Measurements from ENCODE around the gene TOPBP1. TPM values are rescaled to one million over a fixed set of nuclear protein-coding genes. Genes with fewer than 3 reads are reported as not detected.
"Not testable (repeated sequence)": the region's sequence is repeated elsewhere in the genome, so short reads cannot be mapped to it uniquely, and the experiment has no call there.

TOPBP1 gene
- total RNA-seq, 2 donors from 2014 or later, result 20.4 to 22.1 TPM

DNA sequence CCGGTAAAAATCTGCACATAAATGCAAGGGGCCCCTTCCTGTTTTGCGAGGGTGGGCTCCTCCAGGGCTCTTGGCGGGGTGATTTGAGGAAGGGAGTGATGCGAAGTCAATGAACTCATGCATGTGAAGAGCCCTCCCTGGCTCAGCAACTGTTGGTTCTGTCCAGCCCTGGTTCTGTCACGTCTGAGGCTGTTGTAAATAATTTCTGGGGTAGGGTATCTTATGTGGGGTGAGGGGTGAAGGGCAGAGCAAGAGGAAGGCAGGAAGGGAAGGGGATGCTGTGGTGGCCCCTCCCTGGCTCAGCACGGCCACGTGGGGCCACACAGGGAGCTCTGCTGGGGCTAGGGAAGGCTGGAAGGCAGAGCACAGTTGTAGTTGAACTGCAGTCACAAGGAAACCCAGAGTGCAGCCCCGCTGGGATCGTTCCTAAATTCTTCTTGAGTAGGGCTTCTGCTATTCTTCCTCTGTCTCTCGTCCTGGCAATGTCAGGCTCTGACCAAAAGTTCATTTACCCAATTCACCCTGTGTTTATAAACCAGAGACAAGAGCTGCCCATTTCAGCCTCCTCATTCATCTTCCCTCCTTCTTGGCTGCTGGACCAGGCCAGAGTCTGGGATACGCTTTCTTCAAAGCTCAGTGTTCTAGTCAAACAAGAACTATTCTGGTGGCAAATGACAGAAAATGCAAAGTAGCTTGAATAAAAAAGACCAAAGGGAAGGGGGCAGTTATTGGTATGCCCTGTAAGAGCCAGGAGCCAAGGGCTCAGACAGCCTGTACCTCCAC, 14.8 kb upstream of the TOPBP1 start:
- intact Hi-C loops (cut with DNase I, micrococcal nuclease), result no loop called here
- DNase-seq, result no peak
- no peak for ATAC-seq

DNA sequence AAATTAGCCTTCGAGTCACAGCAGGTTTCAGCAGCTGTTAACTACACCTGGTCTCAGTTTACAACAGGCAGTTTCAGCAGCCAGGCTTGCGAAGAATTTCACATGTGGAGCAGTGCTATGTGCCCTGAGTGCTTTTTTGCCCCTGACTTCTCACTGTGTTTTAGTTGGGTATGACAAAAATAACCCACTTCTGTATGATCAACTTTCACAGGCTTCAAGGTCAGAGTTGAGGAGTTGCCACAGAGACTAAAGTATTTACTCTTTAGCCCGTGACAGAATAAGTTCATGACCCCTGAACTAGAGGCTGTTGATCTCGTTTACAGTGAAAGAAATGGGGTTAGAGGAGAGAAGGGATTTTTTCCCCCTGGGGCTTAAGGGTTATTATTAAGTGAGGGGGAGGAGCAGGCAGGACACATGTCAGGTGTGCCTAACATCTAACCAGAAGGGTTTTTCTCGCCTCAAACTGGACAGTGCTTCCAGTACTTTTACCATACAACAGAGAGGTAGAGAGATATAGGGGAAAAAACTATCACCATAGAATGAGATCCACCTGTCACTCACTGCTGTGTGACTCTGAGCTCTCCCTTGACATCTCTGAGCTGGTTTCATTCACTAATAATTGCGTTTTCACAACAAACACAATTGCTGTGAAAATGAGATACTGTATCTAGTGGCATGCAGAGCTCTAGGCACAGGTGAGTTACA, 14.0 kb upstream of the TOPBP1 start:
- DNase-seq (no peak), ATAC-seq (no peak)
- intact Hi-C loops (cut with DNase I, micrococcal nuclease), result no loop called here

DNA sequence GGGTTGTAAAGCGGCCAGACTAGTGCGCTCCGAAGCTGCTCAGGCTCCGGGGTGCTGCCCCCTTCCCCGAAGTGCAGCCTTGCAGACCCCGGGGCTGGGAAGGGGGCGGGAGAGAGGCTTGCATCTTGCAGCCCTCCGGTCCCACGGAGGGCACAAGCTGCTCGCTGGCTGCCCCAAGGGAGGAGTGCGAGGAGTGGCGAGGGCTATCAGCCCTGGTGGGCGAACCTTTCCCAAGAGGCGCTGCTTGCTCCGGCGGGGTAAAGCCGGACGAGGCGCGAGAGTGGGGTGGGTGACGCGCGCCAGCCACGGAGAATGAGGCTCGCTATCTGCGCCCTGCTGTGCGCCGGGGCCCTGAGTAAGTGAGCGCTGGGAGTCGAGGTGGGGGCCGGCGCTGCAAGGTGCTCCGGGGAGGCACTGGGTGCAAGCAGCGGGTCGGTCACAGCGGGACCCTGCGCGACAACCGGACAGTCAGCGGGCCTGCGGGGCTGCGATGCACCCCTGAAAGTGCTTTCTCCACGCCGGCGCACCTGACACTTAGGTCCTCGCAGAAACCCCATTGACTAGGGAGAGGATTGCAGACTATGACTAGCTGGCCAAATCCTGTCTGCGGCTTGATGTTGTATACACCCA, 12.7 kb upstream of the TOPBP1 start:
- DNase-seq, result no peak

DNA sequence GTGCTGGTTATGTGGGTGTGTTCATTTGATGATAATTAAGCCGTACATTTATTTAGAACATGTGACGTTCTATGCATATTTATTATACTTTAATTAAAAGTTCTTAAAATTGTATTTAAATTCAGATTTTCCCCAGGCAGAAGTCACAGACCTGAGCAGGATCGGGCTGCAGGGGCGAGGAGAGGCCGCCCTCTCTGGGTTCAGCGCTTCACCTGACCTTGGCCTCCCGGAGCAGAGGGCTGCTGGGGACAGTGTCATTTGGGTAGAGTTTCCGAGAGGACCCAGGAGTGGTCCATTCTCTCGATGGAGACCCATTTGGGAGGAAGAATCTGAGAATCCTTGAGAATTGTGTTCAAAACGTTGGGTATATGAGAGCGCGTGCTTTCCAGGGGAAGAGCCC, 12.0 kb upstream of the TOPBP1 start:
- DNase-seq, result no peak
- intact Hi-C loops (cut with DNase I, micrococcal nuclease), result no loop called here
- no peak for ATAC-seq

More for the DNA sequence above, 12.7 kb upstream of the TOPBP1 start:
- ATAC-seq, result no peak
- intact Hi-C loops (cut with DNase I, micrococcal nuclease), result no loop called here

DNA sequence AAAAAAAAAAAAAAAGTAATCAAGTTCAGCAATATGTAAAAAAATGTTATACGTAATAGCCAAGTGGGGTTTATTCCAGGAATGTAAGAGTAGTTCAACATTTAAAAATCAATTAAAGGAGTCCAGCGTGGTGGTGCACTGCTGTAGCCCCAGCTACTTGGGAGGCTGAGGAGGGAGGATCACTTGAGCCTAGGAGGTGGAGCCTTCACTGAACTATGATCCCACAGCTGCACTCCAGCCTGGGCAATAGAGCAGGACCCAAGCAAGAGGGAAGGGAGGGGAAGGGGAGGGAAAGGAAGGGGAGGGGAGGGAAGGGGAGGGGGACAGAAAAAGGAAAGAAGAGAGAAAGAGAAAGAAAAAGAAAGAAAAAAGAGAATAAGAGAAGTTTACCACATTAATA, 10.7 kb upstream of the TOPBP1 start:
- DNase-seq, result no peak
- intact Hi-C loops (cut with DNase I, micrococcal nuclease), result no loop called here
- ATAC-seq, result no peak

DNA sequence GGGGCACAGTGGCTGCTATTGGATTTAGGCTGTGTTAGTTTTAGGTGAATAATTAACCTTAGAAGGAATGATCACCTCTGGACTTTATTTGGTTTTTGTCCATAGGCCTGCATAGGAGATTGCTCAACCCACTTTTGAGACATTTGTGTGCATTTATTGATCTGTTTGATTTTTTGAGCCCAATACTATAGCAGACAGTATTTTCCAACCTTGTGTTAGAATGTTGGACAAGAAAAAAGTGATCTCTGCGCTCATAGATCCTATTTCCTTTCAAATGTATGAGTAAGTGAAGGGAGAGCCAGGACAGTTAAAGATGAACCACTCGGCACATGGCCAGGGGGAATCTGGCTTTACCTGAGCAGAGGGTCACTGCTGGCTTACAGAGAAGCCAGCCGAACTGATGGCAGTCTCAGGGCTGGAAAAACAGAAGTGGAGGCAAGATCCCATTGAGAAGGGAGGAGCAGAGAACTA, 8.8 kb upstream of the TOPBP1 start:
- ATAC-seq, result no peak
- intact Hi-C loops (cut with DNase I, micrococcal nuclease), result no loop called here
- no peak for DNase-seq

DNA sequence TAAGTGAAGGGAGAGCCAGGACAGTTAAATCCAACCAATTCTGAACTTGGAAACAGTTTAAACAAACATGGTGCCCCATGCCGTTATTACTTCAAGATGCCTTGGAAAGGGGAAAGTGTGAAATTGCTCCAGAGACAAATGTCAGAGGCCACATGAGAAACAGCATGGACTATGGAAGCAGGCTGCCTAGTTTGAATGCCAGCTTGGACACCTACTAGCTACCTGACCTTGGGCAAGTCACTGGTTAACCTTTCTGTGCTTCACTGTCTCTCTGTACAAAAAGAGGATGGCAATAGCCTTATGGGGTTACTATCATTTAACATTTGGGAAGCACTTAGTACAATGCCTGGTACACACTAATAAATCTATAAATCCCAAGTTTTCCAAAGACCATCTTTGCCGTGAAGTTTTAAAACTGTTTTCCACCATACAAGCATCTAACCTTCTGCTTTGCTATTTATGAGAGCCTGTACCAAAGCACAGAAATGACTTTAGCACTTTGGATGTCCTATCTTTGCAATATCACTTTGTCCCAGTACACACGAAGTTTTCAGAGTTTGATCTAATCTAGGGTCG, 8.3 kb upstream of the TOPBP1 start:
- no peak for ATAC-seq
- intact Hi-C loops (cut with DNase I, micrococcal nuclease), result no loop called here
- no peak for DNase-seq

DNA sequence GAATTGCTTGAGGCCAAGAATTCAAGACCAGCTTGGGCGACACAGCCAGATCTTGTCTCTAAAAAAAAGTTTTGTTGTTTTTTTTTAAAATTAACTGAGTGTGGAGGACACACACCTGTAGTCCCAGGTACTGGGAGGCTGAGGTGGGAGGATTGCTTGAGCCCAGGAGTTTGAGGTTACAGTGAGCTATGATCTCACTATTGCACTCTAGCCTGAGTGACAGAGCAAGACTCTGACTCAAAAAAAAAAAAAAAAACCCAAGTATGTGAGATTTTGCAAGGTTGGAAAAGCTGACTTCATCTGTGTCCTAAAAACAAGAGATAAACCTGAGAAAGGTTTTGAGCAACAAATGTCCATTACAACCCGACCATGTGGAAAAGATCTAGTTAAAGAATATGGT, 5.4 kb upstream of the TOPBP1 start:
- intact Hi-C loops (cut with DNase I, micrococcal nuclease), result no loop called here
- ATAC-seq, result no peak
- DNase-seq, result no peak

DNA sequence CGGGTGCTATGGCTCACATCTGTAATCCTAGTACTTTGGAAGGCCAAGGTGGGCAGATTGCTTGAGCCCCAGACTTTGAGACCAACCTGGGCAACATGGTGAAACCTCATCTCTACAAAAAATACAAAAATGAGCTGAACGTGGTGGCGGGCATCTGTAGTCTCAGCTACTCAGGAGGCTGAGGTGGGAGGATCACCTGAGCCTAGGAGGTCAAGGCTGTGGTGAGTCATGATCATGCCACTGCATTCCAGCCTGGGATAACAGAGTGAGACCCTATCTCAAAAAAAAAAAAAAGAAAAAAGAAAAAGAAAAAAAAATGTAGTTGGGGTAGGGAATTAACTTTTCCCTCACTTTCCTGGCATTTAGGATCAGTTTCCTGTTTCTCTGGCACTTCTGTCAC, 3.4 kb upstream of the TOPBP1 start:
- DNase-seq; intact Hi-C loops (cut with DNase I, micrococcal nuclease); ATAC-seq: not testable (repeated sequence)

DNA sequence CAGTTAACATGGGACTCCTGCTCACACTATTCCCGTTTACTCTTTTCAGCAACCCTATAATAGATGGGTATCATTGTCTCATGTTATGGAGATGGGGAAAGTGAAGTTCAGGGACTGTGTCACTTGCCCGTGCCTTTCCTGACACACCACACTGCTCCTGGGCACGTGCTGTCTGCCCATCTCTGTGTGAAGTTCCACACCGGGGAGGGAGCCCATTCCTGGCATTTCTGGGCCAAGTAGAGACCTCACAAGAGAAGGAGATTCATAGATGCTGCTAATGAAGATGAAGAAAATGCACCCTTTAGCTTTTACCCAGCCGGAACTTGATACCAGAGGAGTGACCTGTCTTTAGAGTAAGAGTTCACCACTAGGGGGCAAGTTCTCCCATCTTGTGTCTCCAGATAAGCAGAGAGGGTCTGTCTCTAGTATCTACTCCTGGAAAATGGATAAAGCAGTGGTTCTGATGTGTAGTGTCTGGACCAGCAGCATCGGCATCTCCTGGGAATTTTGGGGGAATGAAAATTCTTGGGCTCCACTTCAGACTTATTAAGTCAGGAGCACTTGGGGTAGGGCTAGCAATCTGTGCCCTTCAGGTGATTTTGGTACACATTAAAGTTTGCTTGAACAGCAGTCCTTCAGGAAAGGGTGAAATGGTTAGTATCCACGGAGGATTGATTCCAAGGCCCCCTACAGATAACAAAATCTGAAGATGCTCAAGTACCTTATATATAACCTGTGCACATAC, 2.0 kb upstream of the TOPBP1 start:
- ATAC-seq (peak; percentile 38), DNase-seq (no peak)
- intact Hi-C loops (cut with DNase I, micrococcal nuclease), result no loop called here

DNA sequence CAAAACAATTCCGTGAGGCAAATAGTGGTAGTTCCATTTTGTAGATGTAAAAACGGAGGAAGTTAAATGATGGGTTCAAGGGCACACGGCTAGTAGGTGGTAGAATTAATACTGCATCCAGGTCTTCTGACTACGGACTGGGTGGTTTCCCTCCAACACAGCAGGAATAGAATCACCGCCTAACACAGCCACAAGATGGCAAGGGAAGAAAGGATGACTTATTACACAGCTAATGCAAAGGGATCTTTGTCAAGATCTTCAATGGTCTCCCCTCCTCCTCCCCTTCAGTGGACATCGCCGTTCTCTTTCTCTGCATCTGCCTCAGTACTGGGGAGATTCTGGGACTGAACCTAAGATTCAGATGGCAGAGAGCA, 524 bp upstream of the TOPBP1 start:
- intact Hi-C loops (cut with DNase I, micrococcal nuclease), result no loop called here
- peak in 1 of 2 donors; percentile 10 for DNase-seq
- ATAC-seq, result peak; percentile 70

DNA sequence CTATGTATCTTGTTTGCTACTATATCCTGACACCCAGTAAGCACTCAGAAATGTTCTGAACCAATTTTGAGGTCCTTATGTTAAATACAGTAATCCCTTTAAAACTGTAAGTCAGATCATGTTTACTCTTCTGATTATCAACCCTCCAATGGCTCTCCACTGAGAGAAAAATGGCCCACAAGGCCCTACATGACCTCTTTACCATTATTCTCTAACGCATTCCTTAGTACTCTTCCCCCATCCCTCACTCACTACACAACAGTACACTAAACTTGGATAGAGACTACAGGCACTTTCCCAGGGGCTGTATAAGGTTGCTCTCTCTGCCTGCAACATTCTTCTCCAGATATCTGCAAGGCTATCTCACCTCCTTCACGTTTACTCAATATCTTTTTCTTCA, 1.9 kb downstream of the TOPBP1 start:
- DNase-seq (no peak), ATAC-seq (no peak)
- intact Hi-C loops (cut with DNase I, micrococcal nuclease), result no loop called here

DNA sequence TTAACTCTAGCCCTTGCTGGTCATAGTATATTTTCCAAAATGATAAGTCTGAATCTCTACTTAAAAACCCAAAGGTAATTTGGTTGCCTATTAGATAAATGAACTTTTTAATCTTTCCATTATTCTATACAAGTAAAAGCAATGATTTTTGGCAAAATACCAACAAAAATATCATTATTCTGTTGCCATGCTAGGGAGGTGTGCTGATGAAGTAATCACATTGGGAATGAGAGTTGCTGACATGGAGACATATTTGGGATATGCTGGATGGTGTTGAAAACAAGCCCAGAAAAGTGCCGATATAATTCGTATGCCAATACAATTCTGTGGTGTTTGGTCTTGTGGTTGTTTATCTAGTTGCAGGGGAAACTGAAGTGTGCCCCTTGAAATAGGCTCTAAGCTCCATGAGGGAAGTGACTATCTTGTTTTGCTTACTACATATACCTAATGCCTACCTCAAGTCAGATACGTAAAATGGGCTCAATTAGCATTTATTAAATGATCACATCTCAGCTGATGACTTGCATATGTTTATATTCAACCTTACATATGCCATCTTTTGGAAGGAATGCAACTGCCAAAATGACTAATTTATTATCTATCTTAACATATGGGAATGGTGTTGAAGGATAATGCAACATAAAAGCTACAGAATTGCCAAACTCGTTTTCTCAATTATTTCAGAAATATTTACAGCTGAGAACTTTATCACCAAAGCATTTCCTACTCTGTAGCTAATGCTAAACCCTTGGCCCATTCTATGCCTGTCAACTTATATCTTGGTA, 5.8 kb downstream of the TOPBP1 start:
- intact Hi-C loops (cut with DNase I, micrococcal nuclease), result no loop called here
- ATAC-seq (no peak), DNase-seq (no peak)

DNA sequence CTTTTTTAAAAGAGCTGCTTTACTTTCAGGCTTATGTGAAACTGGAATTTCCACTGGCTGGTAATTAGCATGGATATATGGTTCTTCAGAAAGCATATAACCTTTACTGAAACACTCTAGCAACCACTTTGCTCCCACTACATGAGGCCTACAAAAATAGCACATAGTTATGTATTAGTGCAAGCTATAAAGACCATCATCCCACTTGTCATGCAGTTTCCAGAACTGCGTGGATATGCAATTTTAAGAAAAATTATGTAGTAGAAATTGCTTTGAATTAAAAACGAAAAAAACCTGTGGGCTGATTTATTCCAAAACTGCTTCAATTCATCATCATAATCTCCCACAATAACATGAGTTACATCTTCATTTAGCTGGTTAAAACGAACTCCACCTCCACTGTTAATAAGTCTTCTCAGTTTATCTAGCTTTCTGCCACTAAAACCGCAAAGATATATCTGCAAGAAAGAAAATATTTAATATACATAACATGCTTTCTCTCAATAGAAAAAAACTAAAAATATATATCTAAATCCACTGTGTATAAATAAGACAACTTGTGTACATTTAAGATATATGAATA, 12.2 kb downstream of the TOPBP1 start:
- DNase-seq (no peak), ATAC-seq (no peak)
- intact Hi-C loops (cut with DNase I, micrococcal nuclease), result no loop called here

DNA sequence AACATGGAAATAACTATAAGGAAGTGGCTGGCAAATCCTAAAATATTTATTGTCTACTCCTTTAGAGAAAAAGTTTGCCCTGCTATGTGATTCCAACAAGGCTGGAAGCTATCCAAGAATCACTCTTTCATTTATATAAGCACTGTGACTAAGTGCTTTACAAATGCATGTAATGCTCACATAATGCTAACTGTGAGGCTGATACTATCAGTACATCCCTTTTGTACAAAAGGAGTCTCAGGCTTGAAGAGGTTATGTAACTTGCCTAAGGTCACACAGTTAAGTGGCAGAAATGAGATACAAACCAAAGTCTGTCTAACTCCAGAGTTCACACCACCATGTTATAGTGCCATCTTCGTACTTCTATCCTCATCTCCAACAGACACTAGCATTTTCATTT, 17.0 kb downstream of the TOPBP1 start:
- ATAC-seq, result no peak
- intact Hi-C loops (cut with DNase I, micrococcal nuclease), result no loop called here
- no peak for DNase-seq

DNA sequence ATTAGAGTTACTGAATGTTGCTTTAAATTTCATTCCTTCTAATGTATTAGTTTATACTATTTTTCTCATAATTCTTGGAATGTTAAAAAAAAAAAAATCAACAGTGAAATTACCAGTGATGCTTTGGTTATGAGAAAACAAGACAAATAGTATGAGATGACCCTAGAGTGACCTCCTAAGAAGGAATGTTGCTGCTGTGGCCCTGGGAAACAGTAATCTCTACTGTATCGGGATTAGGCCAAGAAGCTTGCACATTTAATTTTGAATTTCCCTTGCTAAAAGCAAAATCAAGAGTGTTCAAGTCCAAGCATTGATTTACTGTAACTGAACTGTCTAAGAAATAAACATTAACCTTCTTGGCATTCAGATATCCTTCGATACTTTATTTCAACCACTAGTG, 18.1 kb downstream of the TOPBP1 start:
- ATAC-seq, result no peak
- DNase-seq, result no peak
- intact Hi-C loops (cut with DNase I, micrococcal nuclease), result no loop called here

DNA sequence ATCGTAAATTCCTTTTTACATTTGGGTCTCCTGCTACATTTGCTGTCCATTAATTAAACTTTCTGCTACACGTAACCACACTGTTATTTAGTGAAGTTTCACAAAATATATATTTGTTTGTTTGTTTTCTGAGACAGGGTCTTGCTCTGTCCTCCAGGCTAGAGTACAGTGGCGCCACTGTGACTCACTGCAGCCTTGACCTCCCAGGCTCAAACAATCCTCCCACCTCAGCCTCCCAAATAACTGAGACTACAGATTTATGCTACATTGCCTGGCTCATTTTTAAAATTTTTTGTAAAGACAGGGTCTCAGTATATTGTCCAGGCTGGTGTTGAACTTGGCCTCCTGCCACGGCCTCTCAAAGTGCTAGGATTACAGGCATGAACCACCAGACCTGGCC, 20.5 kb downstream of the TOPBP1 start:
- no peak for DNase-seq
- ATAC-seq, result no peak
- intact Hi-C loops (cut with DNase I, micrococcal nuclease), result no loop called here

DNA sequence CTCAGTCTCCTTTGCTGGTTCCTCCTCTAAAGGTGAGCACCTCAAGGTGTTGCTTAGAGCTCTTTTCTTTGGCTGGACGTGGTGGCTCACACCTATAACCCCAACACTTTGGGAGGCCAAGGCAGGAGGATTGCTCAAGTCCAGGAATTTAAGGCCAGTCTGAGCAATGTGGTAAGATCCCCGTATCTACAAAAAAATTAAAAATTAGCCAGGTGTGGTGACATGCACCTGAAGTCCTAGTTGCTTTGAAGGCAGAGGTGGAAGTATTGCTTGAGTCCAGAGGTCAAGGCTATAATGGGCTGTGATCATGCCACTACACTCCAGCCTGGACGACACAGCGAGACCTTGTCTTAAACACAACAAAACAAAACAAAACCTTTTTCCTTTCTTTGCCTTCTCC, 28.3 kb downstream of the TOPBP1 start:
- ATAC-seq (peak; percentile 61), DNase-seq (no peak)
- intact Hi-C loops (cut with DNase I, micrococcal nuclease), result no loop called here
